ENCODE data around the gene CEP162.
"Not testable (repeated sequence)": the region's sequence is repeated elsewhere in the genome, so short reads cannot be mapped to it uniquely, and the experiment has no call there.

CEP162 gene

DNA sequence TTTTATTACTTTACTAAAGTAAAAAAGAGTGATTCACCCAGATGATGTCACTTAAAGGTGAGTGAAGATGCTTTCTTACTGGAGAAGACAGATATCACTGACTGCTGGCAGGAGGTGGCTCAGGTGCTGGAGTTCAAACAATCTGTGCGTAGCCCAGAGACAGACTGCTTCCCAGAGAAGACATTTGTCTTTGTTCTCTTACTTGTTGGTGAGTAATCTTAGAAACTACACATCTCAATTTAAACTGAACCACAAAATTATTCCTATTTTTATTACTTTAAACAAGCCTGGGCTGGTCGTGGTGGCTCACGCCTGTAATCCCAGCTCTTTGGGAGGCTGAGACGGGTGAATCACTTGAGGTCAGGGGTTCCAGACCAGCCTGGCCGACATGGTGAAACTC lies 92.2 kb downstream of the CEP162 start:
- DNase-seq (ENCODE audit: low read depth) = no peak
- TF ChIP-seq, protein P1, sequence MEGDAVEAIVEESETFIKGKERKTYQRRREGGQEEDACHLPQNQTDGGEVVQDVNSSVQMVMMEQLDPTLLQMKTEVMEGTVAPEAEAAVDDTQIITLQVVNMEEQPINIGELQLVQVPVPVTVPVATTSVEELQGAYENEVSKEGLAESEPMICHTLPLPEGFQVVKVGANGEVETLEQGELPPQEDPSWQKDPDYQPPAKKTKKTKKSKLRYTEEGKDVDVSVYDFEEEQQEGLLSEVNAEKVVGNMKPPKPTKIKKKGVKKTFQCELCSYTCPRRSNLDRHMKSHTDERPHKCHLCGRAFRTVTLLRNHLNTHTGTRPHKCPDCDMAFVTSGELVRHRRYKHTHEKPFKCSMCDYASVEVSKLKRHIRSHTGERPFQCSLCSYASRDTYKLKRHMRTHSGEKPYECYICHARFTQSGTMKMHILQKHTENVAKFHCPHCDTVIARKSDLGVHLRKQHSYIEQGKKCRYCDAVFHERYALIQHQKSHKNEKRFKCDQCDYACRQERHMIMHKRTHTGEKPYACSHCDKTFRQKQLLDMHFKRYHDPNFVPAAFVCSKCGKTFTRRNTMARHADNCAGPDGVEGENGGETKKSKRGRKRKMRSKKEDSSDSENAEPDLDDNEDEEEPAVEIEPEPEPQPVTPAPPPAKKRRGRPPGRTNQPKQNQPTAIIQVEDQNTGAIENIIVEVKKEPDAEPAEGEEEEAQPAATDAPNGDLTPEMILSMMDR (conservative IDR thresholded peaks at IDR 0.05; ENCODE audit: low read depth, low read length) = no peak
- no peak overlapping the region for H3K4me3 ChIP-seq (ENCODE audit: low read length)

DNA sequence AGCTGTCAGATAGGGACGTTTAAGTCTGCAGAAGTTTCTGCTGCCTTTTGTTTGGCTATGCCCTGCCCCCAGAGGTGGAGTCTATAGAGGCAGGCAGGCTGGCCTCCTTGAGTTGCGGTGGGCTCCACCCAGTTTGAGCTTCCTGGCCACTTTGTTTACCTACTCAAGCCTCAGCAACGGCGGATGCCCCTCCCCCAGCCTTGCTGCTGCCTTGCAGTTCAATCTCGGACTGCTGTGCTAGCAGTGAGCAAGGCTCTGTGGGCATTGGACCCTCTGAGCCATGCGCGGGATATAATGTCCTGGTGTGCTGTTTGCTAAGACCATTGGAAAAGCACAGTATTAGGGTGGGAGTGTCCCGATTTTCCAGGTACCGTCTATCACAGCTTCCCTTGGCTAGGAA lies 94.1 kb downstream of the CEP162 start:
- not testable (repeated sequence) for DNase-seq (ENCODE audit: low read depth); H3K4me3 ChIP-seq (ENCODE audit: low read length)

DNA sequence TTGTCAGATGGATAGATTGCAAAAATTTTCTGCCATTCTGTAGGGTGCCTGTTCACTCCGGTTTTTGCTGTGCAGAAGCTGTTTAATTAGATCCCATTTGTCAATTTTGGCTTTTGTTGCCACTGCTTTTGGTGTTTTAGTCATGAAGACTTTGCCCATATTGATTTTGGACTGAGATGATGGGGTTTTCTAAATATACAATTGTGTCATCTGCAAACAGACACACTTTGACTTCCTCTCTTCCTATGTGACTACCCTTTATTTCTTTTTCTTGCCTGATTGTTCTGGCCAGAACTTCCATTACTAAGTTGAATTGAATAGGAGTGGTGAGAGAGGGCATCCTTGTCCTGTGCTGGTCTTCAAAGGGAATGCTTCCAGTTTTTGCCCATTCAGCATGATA lies 97.9 kb downstream of the CEP162 start:
- not testable (repeated sequence) for H3K4me3 ChIP-seq (ENCODE audit: low read length); DNase-seq (ENCODE audit: low read depth)

DNA sequence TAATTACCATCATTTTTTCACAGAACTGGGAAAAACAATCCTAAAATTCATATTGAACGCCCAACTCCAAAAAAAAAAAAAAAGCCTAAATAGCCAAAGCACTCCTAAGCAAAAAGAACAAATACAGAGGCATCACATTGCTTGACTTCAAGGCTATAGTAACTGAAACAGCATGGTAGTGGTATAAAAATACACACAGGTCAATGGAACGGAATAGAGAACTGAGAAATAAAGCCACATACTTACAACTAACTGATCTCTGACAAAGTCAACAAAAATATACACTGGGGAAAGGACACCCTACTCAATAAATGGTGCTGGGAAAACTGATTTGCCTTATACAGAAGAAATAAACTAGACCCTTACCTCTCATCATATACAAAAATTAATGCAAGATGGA lies 104.3 kb downstream of the CEP162 start:
- no peak for DNase-seq (ENCODE audit: low read depth)
- TF ChIP-seq, protein P1 (conservative IDR thresholded peaks at IDR 0.05; ENCODE audit: low read depth, low read length) = no peak
- no peak overlapping the region for H3K4me3 ChIP-seq (ENCODE audit: low read length)

DNA sequence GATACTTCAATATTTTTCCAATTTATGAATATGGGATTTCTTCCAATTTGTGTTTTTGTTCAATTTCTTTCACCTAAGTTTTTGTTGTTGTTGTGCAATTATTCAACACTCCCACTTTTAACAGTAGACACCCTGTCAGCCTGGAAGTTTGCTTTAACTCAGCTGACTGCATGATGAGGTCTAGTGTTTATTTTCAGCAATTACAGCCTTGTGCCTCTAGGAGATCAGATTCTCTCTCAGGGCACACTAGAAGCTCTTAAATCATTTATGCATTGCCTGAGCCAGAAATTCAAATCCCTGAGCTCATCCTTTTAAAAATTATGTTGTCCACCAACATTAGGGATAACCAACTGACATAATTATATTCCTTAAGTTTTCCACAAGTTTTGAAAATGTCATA lies 108.2 kb downstream of the CEP162 start:
- no peak overlapping the region for H3K4me3 ChIP-seq (ENCODE audit: low read length)
- TF ChIP-seq, protein P1 (conservative IDR thresholded peaks at IDR 0.05; ENCODE audit: low read depth, low read length) = peak; percentile 25
- no peak for DNase-seq (ENCODE audit: low read depth)

DNA sequence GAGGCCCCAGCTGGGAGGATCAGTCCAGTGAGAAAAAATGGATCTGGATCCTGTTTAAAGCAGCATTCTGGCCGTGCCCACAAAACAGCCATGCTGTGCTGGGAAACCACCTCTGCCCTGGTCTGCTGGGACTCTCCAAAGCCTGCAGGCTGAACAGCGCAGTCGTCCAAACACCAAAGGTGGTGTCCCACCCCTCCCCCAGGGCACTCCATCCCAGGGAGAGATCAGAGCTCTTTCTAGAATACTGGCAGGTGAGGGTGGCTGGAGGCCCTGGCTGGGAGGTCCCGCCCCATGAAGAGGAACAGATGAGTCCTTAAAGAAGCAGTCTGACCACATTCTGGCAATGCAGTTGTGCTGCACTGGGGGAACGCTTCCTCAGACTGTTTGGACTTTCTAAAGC lies 109.3 kb downstream of the CEP162 start:
- H3K4me3 ChIP-seq (ENCODE audit: low read length) = no peak overlapping the region
- TF ChIP-seq, protein P1 (conservative IDR thresholded peaks at IDR 0.05; ENCODE audit: low read depth, low read length) = no peak
- no peak for DNase-seq (ENCODE audit: low read depth)

DNA sequence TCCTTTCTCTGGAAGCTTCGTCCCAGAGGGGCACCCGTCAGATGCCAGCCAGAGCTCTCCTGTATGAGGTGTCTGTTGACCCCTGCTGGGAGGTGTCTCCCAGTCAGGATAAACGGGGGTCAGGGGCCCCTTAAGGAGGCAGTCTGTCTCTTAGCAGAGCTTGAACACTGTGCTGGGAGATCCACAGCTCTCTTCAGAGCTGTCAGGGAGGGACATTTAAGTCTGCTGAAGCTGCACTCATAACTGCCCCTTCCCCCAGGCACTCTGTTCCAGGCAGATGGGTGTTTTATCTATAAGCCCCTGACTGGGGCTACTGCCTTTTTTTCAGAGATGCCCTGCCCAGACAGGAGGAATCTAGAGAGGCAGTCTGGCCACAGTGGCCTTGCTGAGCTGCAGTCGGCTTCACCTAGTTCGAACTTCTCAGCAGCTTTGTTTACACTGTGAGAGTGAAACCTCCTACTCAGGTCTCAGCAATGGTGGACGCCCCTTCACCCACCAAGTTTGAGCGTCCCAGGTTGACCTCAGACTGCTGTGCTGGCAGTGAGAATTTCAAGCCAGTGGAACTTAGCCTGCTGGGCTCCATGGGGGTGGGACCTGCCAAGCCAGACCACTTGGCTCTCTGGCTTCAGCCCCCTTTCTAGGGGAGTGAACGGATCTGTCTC lies 112.4 kb downstream of the CEP162 start:
- not testable (repeated sequence) for H3K4me3 ChIP-seq (ENCODE audit: low read length); DNase-seq (ENCODE audit: low read depth)

DNA sequence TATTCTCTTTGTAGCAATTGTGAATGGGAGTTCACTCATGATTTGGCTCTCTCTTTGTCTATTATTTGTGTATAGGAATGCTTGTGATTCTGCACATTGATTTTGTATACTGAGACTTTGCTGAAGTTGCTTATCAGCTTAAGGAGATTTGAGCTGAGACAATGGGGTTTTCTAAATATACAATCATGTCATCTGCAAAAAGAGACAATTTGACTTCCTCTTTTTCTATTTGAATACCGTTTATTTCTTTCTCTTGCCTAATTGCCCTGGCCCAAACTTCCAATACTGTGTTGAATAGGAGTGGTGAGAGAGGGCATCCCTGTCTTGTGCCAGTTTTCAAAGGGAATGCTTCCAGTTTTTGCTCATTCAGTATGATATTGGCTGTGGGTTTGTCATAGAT lies 116.1 kb downstream of the CEP162 start:
- not testable (repeated sequence) for H3K4me3 ChIP-seq (ENCODE audit: low read length); DNase-seq (ENCODE audit: low read depth)

DNA sequence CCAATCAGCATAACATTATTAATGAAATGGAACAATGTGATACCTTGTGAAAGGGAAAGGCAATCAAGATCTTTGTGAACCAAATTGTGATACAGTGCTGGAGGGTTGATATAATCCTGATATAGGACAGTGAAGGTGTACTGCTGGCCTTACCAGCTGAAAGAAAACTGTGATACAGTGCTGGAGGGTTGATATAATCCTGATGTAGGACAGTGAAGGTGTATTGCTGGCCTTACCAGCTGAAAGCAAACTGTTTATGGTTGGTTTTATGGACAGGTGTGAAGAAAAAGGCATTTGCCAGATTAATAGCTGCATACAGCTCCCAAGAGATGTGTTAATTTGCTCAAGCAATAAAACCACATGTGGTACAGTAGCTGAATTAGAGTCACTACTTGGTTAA lies 119.9 kb downstream of the CEP162 start:
- no peak for DNase-seq (ENCODE audit: low read depth)
- no peak overlapping the region for H3K4me3 ChIP-seq (ENCODE audit: low read length)
- TF ChIP-seq, protein P1 (conservative IDR thresholded peaks at IDR 0.05; ENCODE audit: low read depth, low read length) = no peak

DNA sequence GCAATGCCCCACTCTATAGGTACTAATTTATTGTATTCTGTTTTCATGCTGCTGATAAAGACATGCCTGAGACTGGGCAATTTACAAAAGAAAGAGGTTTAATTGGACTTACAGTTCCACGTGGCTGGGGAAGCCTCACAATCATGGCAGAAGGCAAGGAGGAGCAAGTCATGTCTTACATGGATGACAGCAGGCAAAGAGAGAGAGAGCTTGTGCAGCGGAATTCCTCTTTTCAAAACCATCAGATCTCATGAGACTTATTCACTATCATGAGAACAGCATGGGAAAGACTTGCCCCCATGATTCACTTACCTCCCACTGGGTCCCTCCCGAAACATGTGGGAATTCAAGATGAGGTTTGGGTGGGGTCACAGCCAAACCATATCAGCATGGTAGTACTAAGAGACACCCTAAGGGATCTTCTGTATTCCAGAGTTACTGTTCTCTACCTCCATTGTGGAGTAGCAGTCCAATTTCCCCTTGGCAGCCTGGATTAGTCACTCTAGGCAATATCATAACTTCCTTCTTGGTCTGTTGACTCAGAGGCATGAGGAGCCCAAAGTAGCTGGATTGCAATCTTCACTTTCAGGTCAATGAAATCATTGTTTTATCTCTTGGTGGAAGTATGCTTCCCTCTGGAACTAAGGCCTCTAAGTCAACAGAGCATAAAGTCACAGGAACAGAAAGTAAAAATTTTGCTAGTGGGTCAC lies 122.1 kb downstream of the CEP162 start:
- not testable (repeated sequence) for DNase-seq (ENCODE audit: low read depth); H3K4me3 ChIP-seq (ENCODE audit: low read length)

Data from retinal pigment epithelial cell (primary cell).